ENCODE measurements around the gene RPS15. TPM values are rescaled to one million over a fixed set of nuclear protein-coding genes. Genes with fewer than 3 reads are reported as not detected.
A peak's percentile ranks its signal among the peaks of the same experiment; 100 is the strongest.

The RPS15 gene
- total and polyA plus RNA-seq, 10 of the 15 experiments (the other 5 are each of a cell fraction or from before 2014, with no cell fraction given) = 559 to 3,158 (median 1,413) TPM

DNA sequence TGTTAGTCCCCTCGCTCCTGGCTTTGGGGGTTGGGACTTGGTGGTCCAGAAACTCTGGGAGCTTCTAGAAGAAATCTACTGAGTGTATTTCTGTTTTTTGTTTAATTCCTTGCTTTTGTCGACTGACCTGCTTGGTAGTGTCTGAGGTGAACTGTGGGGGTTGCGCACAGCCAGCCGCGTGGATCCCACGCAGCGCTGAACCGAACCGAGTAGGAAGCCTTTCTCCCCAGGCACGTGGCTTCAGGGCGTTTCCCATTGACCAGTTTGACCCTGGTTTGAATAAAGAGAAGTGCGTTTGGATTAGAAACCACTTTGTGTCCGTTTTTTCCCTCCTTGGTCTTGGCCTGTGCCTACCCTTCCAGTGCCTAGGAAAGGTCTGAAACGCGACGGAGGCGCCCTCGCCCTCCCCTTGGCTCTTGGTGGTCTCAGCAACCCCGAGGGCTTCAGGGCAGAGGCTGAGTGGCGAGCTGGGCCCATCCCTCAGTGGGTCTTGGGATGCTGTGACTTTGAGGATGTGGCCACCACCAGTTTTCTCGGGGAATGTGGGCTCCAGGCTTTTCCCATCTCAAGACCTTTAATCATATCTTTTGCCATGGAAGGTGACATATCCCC lies 2.7 kb upstream of the RPS15 start:
- Histone ChIP-seq H3K4me1 (ENCODE audit: control insufficient read depth, insufficient read depth, low read length) (peaks cover 8% of the 10 kb centered on the region), H3K27ac (ENCODE audit: control insufficient read depth, insufficient read depth) (no peak overlapping the region), H3K9me3 (replicated peaks; ENCODE audit: control insufficient read depth, insufficient read depth, low read length) (no peaks in the 10 kb centered on the region), H3K4me3 (no peak overlapping the region), H3K36me3 (ENCODE audit: control insufficient read depth in 2 of 2, insufficient read depth in 2 of 2, low read length in 1 of 2) (peaks cover 3 to 30% of the 10 kb centered on the region in 2 experiments), H2AFZ (ENCODE audit: control insufficient read depth, low read depth, low read length) (no peak overlapping the region), H3K9ac (ENCODE audit: control insufficient read depth, insufficient read depth, low read length) (no peak overlapping the region), H3K4me2 (ENCODE audit: control insufficient read depth, insufficient read depth) (no peak overlapping the region), H3K79me2 (ENCODE audit: control insufficient read depth, insufficient read depth, low read length) (peaks cover 23% of the 10 kb centered on the region), H3K27me3 (replicated peaks in 1 of 2; ENCODE audit: control insufficient read depth in 2 of 2, insufficient read depth in 2 of 2, low read length in 1 of 2) (no peaks in the 10 kb centered on the region), H4K20me1 (ENCODE audit: control insufficient read depth, insufficient read depth) (no peaks in the 10 kb centered on the region; the same call in 1 of the 2 replicates)
- ChIA-PET CTCF (interaction anchor here (0.5 kb wide), 1 partner anchor 357 kb away, joined by 3 read pairs; no protein-coding TSS in a partner anchor), POLR2A (no interaction called here), SMC1A (ENCODE audit: uncharacterized antibody, unreplicated experiment) (interaction anchor here (0.5 kb wide), 1 partner anchor 18 kb away, joined by 3 read pairs; no protein-coding TSS in a partner anchor), RAD21 (ENCODE audit: unreplicated experiment) (interaction anchor here (0.8 kb wide), 1 partner anchor 9 kb away, joined by 3 read pairs; no protein-coding TSS in a partner anchor)
- no TSS peak for BruUV-seq (replicated peaks)
- 87% methylated on average over 21 of the region's 21 CpGs for WGBS (ENCODE audit: insufficient coverage, insufficient replicate concordance, low lambda C conversion rate, missing lambda C conversion rate)
- DNase-seq (ENCODE audit: low read depth, low spot score) (no peak), ATAC-seq (no peak), FAIRE-seq (no peak)
- in situ Hi-C loops (cut with MboI) = no loop called here
- intact Hi-C loops (cut with micrococcal nuclease; ENCODE audit: unreplicated experiment) = no loop called here
- TF ChIP-seq RELB (IDR thresholded peaks at IDR 0.05; ENCODE audit: low read depth) (no peak), POLR2A (IDR thresholded peaks at IDR 0.05; ENCODE audit: low read depth, low read length) (peak; percentile 52; the same call in 1 of the 2 replicates)

DNA sequence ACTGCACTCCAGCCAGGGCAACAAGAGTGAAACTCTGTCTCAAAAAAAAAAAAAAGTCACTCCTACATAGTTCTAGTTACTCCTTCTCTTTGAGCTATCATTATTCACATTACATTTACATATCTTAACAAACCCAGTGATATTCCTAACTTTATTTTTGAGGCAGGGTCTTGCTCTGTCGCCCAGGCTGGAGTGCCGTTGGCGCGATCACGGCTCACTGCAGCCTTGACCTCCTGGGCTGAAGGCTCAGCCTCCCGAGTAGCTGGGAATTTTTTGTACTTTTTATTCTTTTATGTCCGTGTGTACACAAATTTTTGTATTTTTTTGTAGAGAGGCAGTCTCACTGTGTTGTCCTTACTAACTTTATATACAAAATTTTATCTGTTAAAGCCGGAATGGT lies 587 bp upstream of the RPS15 start:
- CTCF ChIA-PET = interaction anchor here (0.6 to 2.0 kb wide), 8 partner anchors 23 to 162 kb away, joined by 3 to 6 read pairs (median 4); partner anchors contain the start of gene FAM174C
- RAD21 ChIA-PET (ENCODE audit: unreplicated experiment) = no interaction called here
- Histone ChIP-seq H4K20me1 (ENCODE audit: control insufficient read depth, insufficient read depth) (no peaks in the 10 kb centered on the region; the same call in 1 of the 2 replicates), H3K36me3 (ENCODE audit: control insufficient read depth in 2 of 2, insufficient read depth in 2 of 2, low read length in 1 of 2) (peaks cover 15 to 37% of the 10 kb centered on the region in 2 experiments), H3K4me1 (ENCODE audit: control insufficient read depth, insufficient read depth, low read length) (peaks cover 8% of the 10 kb centered on the region), H2AFZ (ENCODE audit: control insufficient read depth, low read depth, low read length) (no peak overlapping the region; the same call in 1 of the 2 replicates), H3K4me3 (0 out of 2 replicates have a peak overlapping the region, but pooled peaks have one; percentile 27), H3K4me2 (ENCODE audit: control insufficient read depth, insufficient read depth) (no peak overlapping the region), H3K79me2 (ENCODE audit: control insufficient read depth, insufficient read depth, low read length) (peaks cover 30% of the 10 kb centered on the region), H3K27me3 (replicated peaks in 1 of 2; ENCODE audit: control insufficient read depth in 2 of 2, insufficient read depth in 2 of 2, low read length in 1 of 2) (no peaks in the 10 kb centered on the region), H3K9ac (ENCODE audit: control insufficient read depth, insufficient read depth, low read length) (no peak overlapping the region), H3K9me3 (replicated peaks; ENCODE audit: control insufficient read depth, insufficient read depth, low read length) (no peaks in the 10 kb centered on the region), H3K27ac (ENCODE audit: control insufficient read depth, insufficient read depth) (no peak overlapping the region)
- FAIRE-seq = no peak
- intact Hi-C loops (cut with micrococcal nuclease; ENCODE audit: unreplicated experiment) = no loop called here
- BruUV-seq (replicated peaks) = no TSS peak
- in situ Hi-C loops (cut with MboI) = no loop called here
- POLR2A ChIA-PET = no interaction called here
- SMC1A ChIA-PET (ENCODE audit: uncharacterized antibody, unreplicated experiment) = interaction anchor here (0.7 to 1.4 kb wide), 3 partner anchors 17 to 75 kb away, joined by 3 to 4 read pairs (median 3); no protein-coding TSS in a partner anchor
- whole genome bisulfite sequencing (ENCODE audit: insufficient coverage, insufficient replicate concordance, low lambda C conversion rate, missing lambda C conversion rate) = 43% methylated on average over 8 of the region's 8 CpGs
- ATAC-seq = no peak
- no peak for DNase-seq (ENCODE audit: low read depth, low spot score)
- TF ChIP-seq, protein P1, sequence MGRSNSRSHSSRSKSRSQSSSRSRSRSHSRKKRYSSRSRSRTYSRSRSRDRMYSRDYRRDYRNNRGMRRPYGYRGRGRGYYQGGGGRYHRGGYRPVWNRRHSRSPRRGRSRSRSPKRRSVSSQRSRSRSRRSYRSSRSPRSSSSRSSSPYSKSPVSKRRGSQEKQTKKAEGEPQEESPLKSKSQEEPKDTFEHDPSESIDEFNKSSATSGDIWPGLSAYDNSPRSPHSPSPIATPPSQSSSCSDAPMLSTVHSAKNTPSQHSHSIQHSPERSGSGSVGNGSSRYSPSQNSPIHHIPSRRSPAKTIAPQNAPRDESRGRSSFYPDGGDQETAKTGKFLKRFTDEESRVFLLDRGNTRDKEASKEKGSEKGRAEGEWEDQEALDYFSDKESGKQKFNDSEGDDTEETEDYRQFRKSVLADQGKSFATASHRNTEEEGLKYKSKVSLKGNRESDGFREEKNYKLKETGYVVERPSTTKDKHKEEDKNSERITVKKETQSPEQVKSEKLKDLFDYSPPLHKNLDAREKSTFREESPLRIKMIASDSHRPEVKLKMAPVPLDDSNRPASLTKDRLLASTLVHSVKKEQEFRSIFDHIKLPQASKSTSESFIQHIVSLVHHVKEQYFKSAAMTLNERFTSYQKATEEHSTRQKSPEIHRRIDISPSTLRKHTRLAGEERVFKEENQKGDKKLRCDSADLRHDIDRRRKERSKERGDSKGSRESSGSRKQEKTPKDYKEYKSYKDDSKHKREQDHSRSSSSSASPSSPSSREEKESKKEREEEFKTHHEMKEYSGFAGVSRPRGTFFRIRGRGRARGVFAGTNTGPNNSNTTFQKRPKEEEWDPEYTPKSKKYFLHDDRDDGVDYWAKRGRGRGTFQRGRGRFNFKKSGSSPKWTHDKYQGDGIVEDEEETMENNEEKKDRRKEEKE (IDR thresholded peaks at IDR 0.05) = no peak
- no peak for TF ChIP-seq MXI1 (IDR thresholded peaks at IDR 0.05; ENCODE audit: low read depth, low read length)
- no peak for TF ChIP-seq NR2C2 (IDR thresholded peaks at IDR 0.05; ENCODE audit: borderline replicate concordance, control insufficient read depth, insufficient read length, low read depth)
- no peak for TF ChIP-seq ELK1 (IDR thresholded peaks at IDR 0.05; ENCODE audit: low read depth, low read length)
- no peak for TF ChIP-seq YBX1 (IDR thresholded peaks at IDR 0.05)
- no peak for TF ChIP-seq POLR2A (IDR thresholded peaks at IDR 0.05; ENCODE audit: low read depth, low read length)
- TF ChIP-seq BHLHE40 (IDR thresholded peaks at IDR 0.05; ENCODE audit: borderline replicate concordance in 1 of 2, low read depth in 2 of 2, low read length in 1 of 2) = no peak
- no peak for TF ChIP-seq KAT2A (conservative IDR thresholded peaks at IDR 0.05; ENCODE audit: control insufficient read depth, low read depth, low read length)
